Stimulated activated naive CD4-positive, alpha-beta T cell (primary cell): Measurements from ENCODE around the gene TLK2.
"Not testable (repeated sequence)": the region's sequence is repeated elsewhere in the genome, so short reads cannot be mapped to it uniquely, and the experiment has no call there.

Experiments
- DNase-seq, 6 experiments: peaks; one replicate each; lab custom pipeline; 2025; lab: John Stamatoyannopoulos, UW

The TLK2 gene

GRCh38 chr17:62601471-62601870 is 122.8 kb downstream of the TLK2 start:
- DNase-seq: no peak

- not testable (repeated sequence) for DNase-seq
Measured at GRCh38 chr17:62603783-62604182, 125.2 kb downstream of the TLK2 start.

GRCh38 chr17:62605588-62605987 is 127.0 kb downstream of the TLK2 start:
- no peak for DNase-seq

- DNase-seq: no peak
Measured at GRCh38 chr17:62611292-62611691, 132.7 kb downstream of the TLK2 start.

- DNase-seq: no peak
Measured at GRCh38 chr17:62611728-62612127, 133.1 kb downstream of the TLK2 start.

- DNase-seq: not testable (repeated sequence)
Measured at GRCh38 chr17:62612289-62612688, 133.7 kb downstream of the TLK2 start.

GRCh38 chr17:62613095-62613494 is 134.5 kb downstream of the TLK2 start:
- not testable (repeated sequence) for DNase-seq

- no peak for DNase-seq
Measured at GRCh38 chr17:62614142-62614541, 135.5 kb downstream of the TLK2 start.

GRCh38 chr17:62615503-62615902 is 136.9 kb downstream of the TLK2 start:
- no peak for DNase-seq

- no peak for DNase-seq
Measured at GRCh38 chr17:62616993-62617893, 138.6 kb downstream of the TLK2 start.

- no peak for DNase-seq
Measured at GRCh38 chr17:62617894-62618472, 139.4 kb downstream of the TLK2 start.

- DNase-seq: no peak
Measured at GRCh38 chr17:62618647-62619416, 140.2 kb downstream of the TLK2 start.

- no peak for DNase-seq
Measured at GRCh38 chr17:62619417-62620155, 141.0 kb downstream of the TLK2 start.

GRCh38 chr17:62621223-62621622 is 142.6 kb downstream of the TLK2 start:
- no peak for DNase-seq

- no peak for DNase-seq
Measured at GRCh38 chr17:62625184-62625869, 146.7 kb downstream of the TLK2 start.

GRCh38 chr17:62625870-62626200 is 147.2 kb downstream of the TLK2 start:
- no peak for DNase-seq

- no peak for DNase-seq
Measured at GRCh38 chr17:62626719-62627218, 148.1 kb downstream of the TLK2 start.

GRCh38 chr17:62627219-62627903 is 148.7 kb downstream of the TLK2 start, which contains the start of gene MRC2:
Gene MRC2, plus strand, starts transcription at chr17:62627670. Its CDS starts 133 bp downstream, at chr17:62627803.
- peak in 1 of 6 experiments; percentile 27 for DNase-seq

GRCh38 chr17:62627904-62628633 is 149.4 kb downstream of the TLK2 start:
- DNase-seq: peak in 2 of 6 experiments; percentile 20 to 27
